OCI-LY7 (cell line): ENCODE results near the gene PPL.

Experiments
- CTCF ChIP-seq: fragments of 200-600 bp; sonication (generic); conservative IDR thresholded peaks from 2 replicates; pipeline ENCODE4 v1.5.1; 2014; ENCODE audit warnings: mild to moderate bottlenecking, antibody characterized with exemption, low read length, moderate library complexity, mixed read lengths
- EZH2phosphoT487 ChIP-seq: fragments of 200-600 bp; sonication (generic); IDR thresholded peaks from 2 replicates; pipeline ENCODE4 v1.6.1; 2018; ENCODE audit warnings: low read depth, borderline replicate concordance, mild to moderate bottlenecking, mixed run types, antibody characterized with exemption, low read length, moderate library complexity, mixed read lengths

GRCh38 chr16:4870138-4870671 lies 66.7 kb downstream of the PPL start:
- no peak for TF ChIP-seq CTCF
- TF ChIP-seq EZH2phosphoT487, result no peak
